ENCODE results near the gene ECI2.

Gene ECI2, protein sequence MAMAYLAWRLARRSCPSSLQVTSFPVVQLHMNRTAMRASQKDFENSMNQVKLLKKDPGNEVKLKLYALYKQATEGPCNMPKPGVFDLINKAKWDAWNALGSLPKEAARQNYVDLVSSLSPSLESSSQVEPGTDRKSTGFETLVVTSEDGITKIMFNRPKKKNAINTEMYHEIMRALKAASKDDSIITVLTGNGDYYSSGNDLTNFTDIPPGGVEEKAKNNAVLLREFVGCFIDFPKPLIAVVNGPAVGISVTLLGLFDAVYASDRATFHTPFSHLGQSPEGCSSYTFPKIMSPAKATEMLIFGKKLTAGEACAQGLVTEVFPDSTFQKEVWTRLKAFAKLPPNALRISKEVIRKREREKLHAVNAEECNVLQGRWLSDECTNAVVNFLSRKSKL

DNA sequence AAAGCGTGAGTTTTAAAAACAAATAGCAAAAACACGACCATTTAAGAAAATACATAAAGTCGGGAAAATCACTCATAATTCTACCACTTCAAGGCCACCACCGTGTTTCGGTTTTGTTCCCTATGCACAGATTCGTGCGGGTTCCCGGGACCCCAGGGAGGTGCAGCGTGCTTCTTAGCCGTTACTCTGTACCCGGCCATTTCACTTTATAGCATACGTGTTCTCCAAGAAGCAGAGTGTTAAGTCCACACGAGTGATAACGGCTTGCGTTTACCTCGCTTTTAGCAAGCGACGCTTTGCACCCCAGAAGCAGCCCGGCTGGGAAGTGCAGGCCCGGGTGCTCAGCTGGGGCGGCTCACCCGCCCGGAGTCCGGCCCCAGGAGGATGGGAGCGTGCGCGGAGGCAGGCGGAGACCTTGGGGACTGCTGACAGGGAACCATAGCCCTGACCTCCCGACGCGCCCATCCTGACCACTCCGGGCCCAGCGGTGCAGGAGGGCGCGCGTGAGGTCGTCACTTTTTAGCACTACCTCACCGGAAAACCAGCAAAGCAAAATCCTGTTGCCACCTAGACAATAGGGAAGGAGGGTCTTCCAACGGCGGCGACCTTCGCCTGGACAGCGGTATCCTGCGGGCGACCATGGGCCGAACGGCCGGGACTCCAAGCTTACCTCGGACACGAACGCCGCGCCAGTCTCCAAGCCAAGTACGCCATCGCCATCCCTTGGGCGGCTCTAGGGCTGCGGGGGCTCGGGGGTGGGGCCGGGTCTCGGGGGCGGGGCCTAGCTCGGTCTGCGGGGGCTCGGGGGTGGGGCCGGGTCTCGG, at the start of gene ECI2:
Gene ECI2 (minus strand): TSS at position 735 of the 824 bp plus-strand sequence. CDS start 15 bp downstream, at position 720.
- peak within 1 kb of the TSS; percentile 93 to 96 for H3K27ac ChIP-seq
- peaks cover 14 to 22% (median 20%) of the 10 kb centered on the region in 3 donors for H3K36me3 ChIP-seq
- no peaks in the 10 kb centered on the region for H3K9me3 ChIP-seq
- peak; percentile 64 to 85 for DNase-seq
- peaks cover 0 to 25% (median 16%) of the 10 kb centered on the region in 4 donors for H3K4me1 ChIP-seq
- H3K4me3 ChIP-seq, result peak within 1 kb of the TSS; percentile 67 to 90
- H3K27me3 ChIP-seq, result no peaks in the 10 kb centered on the region
- TF ChIP-seq, protein P1, sequence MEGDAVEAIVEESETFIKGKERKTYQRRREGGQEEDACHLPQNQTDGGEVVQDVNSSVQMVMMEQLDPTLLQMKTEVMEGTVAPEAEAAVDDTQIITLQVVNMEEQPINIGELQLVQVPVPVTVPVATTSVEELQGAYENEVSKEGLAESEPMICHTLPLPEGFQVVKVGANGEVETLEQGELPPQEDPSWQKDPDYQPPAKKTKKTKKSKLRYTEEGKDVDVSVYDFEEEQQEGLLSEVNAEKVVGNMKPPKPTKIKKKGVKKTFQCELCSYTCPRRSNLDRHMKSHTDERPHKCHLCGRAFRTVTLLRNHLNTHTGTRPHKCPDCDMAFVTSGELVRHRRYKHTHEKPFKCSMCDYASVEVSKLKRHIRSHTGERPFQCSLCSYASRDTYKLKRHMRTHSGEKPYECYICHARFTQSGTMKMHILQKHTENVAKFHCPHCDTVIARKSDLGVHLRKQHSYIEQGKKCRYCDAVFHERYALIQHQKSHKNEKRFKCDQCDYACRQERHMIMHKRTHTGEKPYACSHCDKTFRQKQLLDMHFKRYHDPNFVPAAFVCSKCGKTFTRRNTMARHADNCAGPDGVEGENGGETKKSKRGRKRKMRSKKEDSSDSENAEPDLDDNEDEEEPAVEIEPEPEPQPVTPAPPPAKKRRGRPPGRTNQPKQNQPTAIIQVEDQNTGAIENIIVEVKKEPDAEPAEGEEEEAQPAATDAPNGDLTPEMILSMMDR (IDR thresholded peaks at IDR 0.05), result no peak
- intact Hi-C loops (cut with DNase I; ENCODE audit: low total_unique reads), result loop anchor here (10.0 kb wide), 1 partner anchor 390 kb away; no protein-coding TSS in a partner anchor

DNA sequence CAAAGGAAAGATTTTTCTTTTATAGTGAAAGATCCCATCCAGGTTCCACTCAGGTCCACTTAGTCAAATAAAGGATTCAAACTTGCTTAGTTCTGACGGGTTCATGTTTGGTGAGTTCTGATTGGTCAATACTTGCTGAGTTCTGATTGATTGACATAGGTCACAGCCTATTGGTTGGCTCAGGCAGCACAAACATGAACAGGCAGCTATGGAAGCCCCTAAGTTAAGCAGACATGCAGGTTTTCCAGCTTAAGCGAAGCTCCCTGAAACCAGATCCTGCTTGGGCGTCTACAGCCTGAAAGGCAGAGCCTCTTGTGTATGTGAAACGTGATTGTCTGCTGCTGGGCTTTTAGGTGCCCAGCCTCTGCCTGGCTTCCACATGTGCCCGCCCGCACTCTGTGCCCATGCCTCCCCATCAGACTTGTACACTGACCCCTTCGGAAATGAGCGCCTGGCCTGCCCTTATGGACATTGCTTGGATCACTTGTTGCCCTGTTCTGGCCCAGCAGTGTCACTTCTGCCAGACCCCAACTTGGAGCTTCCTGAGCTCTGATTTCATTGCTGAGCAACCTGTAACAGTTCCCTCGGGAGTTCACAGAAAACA, 45.4 kb upstream of the ECI2 start:
- Histone ChIP-seq H3K27ac (no peak overlapping the region), H3K36me3 (no peaks in the 10 kb centered on the region), H3K4me3 (no peak overlapping the region), H3K9me3 (no peaks in the 10 kb centered on the region), H3K27me3 (no peaks in the 10 kb centered on the region), H3K4me1 (no peaks in the 10 kb centered on the region)
- intact Hi-C loops (cut with DNase I; ENCODE audit: low total_unique reads), result no loop called here
- TF ChIP-seq, protein P1 (IDR thresholded peaks at IDR 0.05), result no peak
- no peak for DNase-seq

DNA sequence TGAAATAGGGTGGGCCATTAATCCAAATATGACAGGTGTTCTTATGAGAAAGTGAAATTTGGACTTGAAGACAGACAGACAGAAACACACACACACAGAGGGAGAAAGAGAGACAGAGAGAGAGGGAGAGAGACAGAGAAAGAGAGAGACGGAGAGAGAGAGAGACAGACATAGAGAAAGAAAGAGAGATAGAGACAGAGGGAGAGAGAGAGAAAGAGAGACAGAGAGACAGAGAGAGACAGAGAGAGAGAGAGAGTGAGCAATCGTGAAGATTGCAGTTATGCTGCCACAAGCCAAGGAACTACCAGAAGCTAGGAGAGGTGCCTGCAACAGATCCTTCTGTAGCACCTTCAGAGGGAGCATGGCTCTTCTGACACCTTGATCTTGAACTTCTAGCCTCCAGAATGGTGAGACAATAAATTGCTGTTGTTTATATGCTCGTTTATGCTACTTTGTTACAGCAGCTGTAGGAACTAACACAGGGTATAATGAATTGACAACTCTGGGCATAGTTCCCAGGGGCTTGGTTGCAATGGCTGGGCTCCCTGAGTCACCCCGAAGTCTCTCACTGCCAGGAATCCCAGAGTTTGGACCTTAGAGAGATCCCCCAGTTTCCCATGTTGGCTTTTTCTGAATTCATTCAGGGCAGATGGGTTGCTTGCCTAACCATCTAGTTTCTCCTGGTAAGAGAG, 44.7 kb upstream of the ECI2 start:
- intact Hi-C loops (cut with DNase I; ENCODE audit: low total_unique reads), result no loop called here
- H3K4me1 ChIP-seq, result no peaks in the 10 kb centered on the region
- H3K9me3 ChIP-seq, result no peaks in the 10 kb centered on the region
- DNase-seq, result no peak
- no peak overlapping the region for H3K27ac ChIP-seq
- H3K27me3 ChIP-seq, result no peaks in the 10 kb centered on the region
- H3K36me3 ChIP-seq, result no peaks in the 10 kb centered on the region
- TF ChIP-seq, protein P1 (IDR thresholded peaks at IDR 0.05), result no peak
- H3K4me3 ChIP-seq, result no peak overlapping the region

DNA sequence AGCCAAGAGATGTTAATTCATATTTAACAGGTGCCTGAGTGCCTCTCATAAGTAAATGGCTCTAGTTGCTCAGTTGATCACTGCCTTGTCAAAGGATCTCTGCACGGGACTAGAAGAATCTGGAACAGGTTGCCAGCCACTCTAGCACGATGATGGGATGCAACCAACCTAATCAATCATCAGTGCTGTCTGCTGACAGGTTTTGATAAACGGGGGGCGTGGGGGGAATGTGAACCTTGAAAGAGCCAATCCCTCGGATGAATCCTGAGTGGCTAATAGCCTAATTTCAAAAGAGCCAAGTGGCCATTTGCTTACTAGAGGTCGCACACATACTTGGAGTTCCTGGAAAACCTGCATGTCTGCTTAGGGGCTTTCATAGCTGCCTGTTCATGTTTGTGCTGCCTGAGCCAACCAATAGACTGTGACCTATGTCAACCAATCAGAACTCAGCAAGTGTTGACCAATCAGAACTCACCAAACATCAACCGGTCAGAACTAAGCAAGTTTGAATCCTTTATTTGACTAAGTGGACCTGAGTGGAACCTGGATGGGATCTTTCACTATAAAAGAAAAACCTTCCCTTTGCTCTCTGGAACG, 43.5 kb upstream of the ECI2 start:
- H3K4me1 ChIP-seq, result no peaks in the 10 kb centered on the region
- intact Hi-C loops (cut with DNase I; ENCODE audit: low total_unique reads), result no loop called here
- no peak overlapping the region for H3K27ac ChIP-seq
- DNase-seq, result no peak
- TF ChIP-seq, protein P1 (IDR thresholded peaks at IDR 0.05), result no peak
- no peak overlapping the region for H3K4me3 ChIP-seq
- no peaks in the 10 kb centered on the region for H3K36me3 ChIP-seq
- no peaks in the 10 kb centered on the region for H3K27me3 ChIP-seq
- no peaks in the 10 kb centered on the region for H3K9me3 ChIP-seq

DNA sequence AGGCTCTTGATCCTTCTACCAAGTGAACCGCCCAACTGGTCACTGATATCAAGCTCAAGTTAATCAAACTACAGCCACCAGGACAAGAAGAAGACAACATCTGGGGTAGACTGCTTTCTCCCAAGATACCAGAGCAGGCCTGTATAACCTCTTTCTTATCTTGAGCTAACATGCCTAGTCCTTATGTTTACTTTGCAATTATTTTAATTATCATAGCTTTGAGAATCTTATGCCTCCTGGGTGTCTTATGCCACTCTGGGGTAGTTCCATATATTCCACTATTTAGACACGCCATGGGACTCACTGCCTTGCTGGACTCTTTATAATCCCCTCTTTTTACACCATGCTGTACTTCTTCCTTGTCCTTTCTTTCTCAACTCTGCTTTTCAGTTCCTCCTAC, 41.5 kb upstream of the ECI2 start:
- intact Hi-C loops (cut with DNase I; ENCODE audit: low total_unique reads), result no loop called here
- H3K27me3 ChIP-seq, result no peaks in the 10 kb centered on the region

More for the DNA sequence above, 41.5 kb upstream of the ECI2 start:
- Histone ChIP-seq H3K4me3 (no peak overlapping the region), H3K9me3 (no peaks in the 10 kb centered on the region), H3K4me1 (no peaks in the 10 kb centered on the region), H3K27ac (no peak overlapping the region), H3K36me3 (no peaks in the 10 kb centered on the region)
- DNase-seq, result no peak
- TF ChIP-seq, protein P1 (IDR thresholded peaks at IDR 0.05), result no peak

Data from tibial artery (tissue), 4 donors.